SU-DHL-6 (cell line): Measurements from ENCODE around the gene USP24.
A peak's percentile ranks its signal among the peaks of the same experiment; 100 is the strongest.

Experiments used
- H2AFZ ChIP-seq: fragments of 200-600 bp; sonication (generic); 2 replicates; pipeline ENCODE4 v1.6.1; 2014; ENCODE audit warnings: low read depth, mild to moderate bottlenecking, moderate library complexity, mixed read lengths, antibody characterized with exemption, low read length; ENCODE audit not compliant: severe bottlenecking
- H3F3A ChIP-seq: fragments of 200-600 bp; shearing (Covaris generic); 2 replicates; pipeline ENCODE4 v1.6.0; 2016; ENCODE audit warnings: antibody characterized with exemption, mild to moderate bottlenecking; ENCODE audit not compliant: insufficient read depth
- H3K27ac ChIP-seq: fragments of 200-600 bp; sonication (generic); 2 replicates; pipeline ENCODE4 v1.5.1; 2016; ENCODE audit warnings: low read depth, mild to moderate bottlenecking, low read length, moderate library complexity, mixed read lengths
- H3K27me3 ChIP-seq: fragments of 200-600 bp; sonication (generic), shearing (Covaris generic); 2 replicates; pipeline ENCODE4 v1.6.0; 2014; ENCODE audit warnings: mild to moderate bottlenecking, low read length
- H3K36me3 ChIP-seq: fragments of 200-600 bp; sonication (generic); 2 replicates; pipeline ENCODE4 v1.6.1; 2014; ENCODE audit warnings: mild to moderate bottlenecking, low read length, mixed read lengths
- H3K4me2 ChIP-seq: fragments of 300-600, 200-600 bp; shearing (Covaris generic), sonication (generic); 2 replicates; pipeline ENCODE4 v1.6.0; 2014; ENCODE audit warnings: low read length, low read depth, mild to moderate bottlenecking; ENCODE audit not compliant: poor library complexity, severe bottlenecking
- H3K4me3 ChIP-seq: fragments of 200-600 bp; sonication (generic); 2 replicates; pipeline ENCODE4 v1.5.1; 2014; ENCODE audit warnings: antibody characterized with exemption, low read length, mild to moderate bottlenecking, mixed read lengths; ENCODE audit not compliant: insufficient read depth, poor library complexity, severe bottlenecking
- H3K79me2 ChIP-seq: fragments of 200-600 bp; sonication (generic); 2 replicates; pipeline ENCODE4 v1.6.1; 2014; ENCODE audit warnings: mild to moderate bottlenecking, low read length, moderate library complexity; ENCODE audit not compliant: insufficient read depth
- H3K9ac ChIP-seq: fragments of 200-600 bp; sonication (generic); 2 replicates; pipeline ENCODE4 v1.7.0; 2014; ENCODE audit warnings: mild to moderate bottlenecking, low read length
- H3K9me2 ChIP-seq: fragments of 200-600 bp; sonication (generic); replicated peaks from 2 replicates; pipeline ENCODE4 v1.6.1; 2014; ENCODE audit warnings: low read length; ENCODE audit not compliant: insufficient read depth
- H3K9me3 ChIP-seq: fragments of 200-600 bp; sonication (generic); 2 replicates; pipeline ENCODE4 v1.6.1; 2014; ENCODE audit warnings: low read length, mixed read lengths; ENCODE audit not compliant: insufficient read depth
- H4K20me1 ChIP-seq: fragments of 200-600 bp; sonication (generic); 2 replicates; pipeline ENCODE4 v1.6.1; 2014; ENCODE audit warnings: low read depth, mild to moderate bottlenecking, antibody characterized with exemption, low read length, moderate library complexity, mixed read lengths
- EZH2phosphoT487 ChIP-seq: fragments of 200-600 bp; sonication (generic), shearing (Covaris generic); conservative IDR thresholded peaks from 2 replicates; pipeline ENCODE4 v1.6.1; 2018; ENCODE audit warnings: mild to moderate bottlenecking, antibody characterized with exemption, low read length, moderate library complexity, mixed read lengths
- TF ChIP-seq, protein P1 (sequence below): fragments of 200-600 bp; sonication (generic); IDR thresholded peaks from one replicate; pipeline ENCODE4 v1.5.1; 2017; ENCODE audit warnings: antibody characterized with exemption, mild to moderate bottlenecking, low read length, moderate library complexity; ENCODE audit not compliant: insufficient read depth, poor library complexity, severe bottlenecking

The USP24 gene

DNA sequence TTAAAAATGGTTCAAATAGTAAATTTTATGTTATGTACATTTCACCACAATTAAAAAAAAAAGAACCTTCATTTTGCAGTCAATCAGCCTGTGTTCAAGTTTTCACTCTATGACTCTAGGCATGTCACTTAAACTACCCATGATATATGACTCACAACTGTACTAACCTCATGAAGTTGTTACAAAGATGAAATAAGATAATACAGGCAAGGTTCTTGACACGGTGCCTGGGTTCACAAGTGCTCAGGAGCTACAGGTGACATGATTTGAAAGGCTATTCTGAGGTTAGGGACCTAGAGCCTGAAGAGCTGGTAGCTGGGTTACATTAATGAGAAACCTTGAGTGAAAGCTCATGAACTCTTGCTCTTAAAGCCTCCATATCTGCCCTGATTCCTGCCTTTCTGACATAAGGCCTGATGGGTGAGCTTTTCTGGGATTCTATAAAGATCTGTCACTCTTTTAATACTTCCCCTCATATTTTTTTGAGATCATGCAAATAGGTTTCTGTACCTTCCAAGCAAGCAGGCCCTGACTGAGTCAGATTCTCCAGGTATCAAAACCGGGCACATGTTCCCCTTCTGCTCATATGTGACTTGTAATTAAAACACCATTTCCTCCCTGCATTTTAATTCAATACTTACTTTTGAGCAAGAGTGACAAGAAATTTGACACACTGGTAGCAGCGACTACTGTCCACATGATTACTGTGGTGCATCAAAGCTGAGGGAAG lies 141.8 kb downstream of the USP24 start:
- no peak for TF ChIP-seq EZH2phosphoT487
- TF ChIP-seq, protein P1, sequence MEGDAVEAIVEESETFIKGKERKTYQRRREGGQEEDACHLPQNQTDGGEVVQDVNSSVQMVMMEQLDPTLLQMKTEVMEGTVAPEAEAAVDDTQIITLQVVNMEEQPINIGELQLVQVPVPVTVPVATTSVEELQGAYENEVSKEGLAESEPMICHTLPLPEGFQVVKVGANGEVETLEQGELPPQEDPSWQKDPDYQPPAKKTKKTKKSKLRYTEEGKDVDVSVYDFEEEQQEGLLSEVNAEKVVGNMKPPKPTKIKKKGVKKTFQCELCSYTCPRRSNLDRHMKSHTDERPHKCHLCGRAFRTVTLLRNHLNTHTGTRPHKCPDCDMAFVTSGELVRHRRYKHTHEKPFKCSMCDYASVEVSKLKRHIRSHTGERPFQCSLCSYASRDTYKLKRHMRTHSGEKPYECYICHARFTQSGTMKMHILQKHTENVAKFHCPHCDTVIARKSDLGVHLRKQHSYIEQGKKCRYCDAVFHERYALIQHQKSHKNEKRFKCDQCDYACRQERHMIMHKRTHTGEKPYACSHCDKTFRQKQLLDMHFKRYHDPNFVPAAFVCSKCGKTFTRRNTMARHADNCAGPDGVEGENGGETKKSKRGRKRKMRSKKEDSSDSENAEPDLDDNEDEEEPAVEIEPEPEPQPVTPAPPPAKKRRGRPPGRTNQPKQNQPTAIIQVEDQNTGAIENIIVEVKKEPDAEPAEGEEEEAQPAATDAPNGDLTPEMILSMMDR, result no peak
- no peak overlapping the region for H3K9ac ChIP-seq
- no peaks in the 10 kb centered on the region for H3K9me2 ChIP-seq
- no peaks in the 10 kb centered on the region for H4K20me1 ChIP-seq
- no peak overlapping the region for H3K4me3 ChIP-seq
- no peaks in the 10 kb centered on the region for H3K27me3 ChIP-seq
- H3K27ac ChIP-seq, result no peak overlapping the region
- peaks cover 4% of the 10 kb centered on the region; the same call in 1 of the 2 replicates for H3K36me3 ChIP-seq
- no peak overlapping the region for H2AFZ ChIP-seq
- H3K4me2 ChIP-seq, result no peak overlapping the region
- no peaks in the 10 kb centered on the region for H3K79me2 ChIP-seq
- H3K9me3 ChIP-seq, result no peaks in the 10 kb centered on the region
- no peaks in the 10 kb centered on the region for H3F3A ChIP-seq

DNA sequence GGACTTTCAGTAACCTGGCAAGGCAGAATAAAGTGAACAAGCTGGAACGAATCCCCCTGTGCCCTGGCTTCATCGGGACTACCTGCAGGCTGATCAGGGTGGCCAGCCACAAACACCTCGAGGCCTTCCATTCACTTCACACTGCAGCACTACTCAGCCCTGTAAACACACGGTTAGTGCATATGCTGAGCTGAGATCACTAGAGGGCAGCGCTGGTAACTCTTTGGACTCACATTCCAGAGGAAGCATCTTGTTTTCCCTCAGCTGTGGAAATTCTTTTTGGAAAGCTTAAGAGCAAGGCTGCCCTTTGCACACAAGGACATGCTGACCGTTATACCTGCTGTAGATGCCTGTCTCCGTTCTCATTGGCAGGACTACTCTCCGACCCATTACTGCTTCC lies 143.7 kb downstream of the USP24 start:
- Histone ChIP-seq H3K36me3 (peaks cover 3% of the 10 kb centered on the region; the same call in 1 of the 2 replicates), H4K20me1 (no peaks in the 10 kb centered on the region), H2AFZ (no peak overlapping the region), H3K27me3 (no peaks in the 10 kb centered on the region), H3F3A (no peaks in the 10 kb centered on the region), H3K79me2 (no peaks in the 10 kb centered on the region), H3K9me2 (no peaks in the 10 kb centered on the region), H3K9ac (no peak overlapping the region), H3K4me3 (no peak overlapping the region), H3K27ac (no peak overlapping the region), H3K4me2 (no peak overlapping the region), H3K9me3 (no peaks in the 10 kb centered on the region)
- no peak for TF ChIP-seq EZH2phosphoT487
- TF ChIP-seq, protein P1, result peak; percentile 47

DNA sequence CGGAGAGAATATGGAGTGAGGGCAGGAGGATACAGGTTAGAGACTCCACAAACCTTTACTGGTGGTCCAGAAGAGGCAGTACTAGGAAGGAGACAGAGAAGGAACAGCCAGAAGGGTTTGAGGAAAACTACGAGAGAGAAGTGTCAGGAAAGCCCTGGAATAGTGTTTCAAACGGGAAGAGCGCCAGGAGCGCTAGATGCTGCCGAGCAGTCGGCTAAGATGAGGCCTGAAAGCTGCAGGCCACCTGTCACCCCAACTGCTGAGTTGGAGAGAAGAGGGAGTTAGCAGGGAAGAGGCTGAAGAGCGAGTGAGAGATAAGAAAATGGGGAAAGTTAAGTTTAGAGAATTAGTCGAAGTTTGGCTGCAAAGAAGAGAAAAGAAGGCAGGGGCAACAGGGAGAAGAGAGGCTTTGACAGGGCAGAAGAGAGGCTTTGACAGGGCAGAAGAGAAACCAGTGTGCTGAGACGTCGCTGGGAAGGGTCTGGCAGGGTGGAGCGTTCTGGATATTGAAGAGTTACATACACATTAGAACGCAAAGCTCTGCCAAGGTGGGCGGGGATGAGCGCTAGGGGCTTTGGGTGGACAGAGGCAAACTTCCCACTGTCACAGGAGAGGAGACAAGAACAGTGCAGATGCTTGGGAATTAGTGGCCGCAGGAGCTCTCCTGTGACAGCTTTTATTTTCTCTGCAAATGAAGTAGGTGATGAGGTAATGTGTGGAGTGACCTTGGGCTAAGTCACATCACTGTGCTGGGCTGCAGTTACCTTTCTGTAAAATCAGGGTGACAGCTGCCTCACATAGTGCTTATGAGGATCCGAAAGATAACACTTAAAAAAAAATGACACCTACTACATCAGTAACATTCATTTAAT lies 144.6 kb downstream of the USP24 start:
- Histone ChIP-seq H3K4me3 (no peak overlapping the region), H3K27me3 (no peaks in the 10 kb centered on the region), H3K79me2 (no peaks in the 10 kb centered on the region), H3F3A (no peaks in the 10 kb centered on the region), H3K36me3 (peaks cover 3% of the 10 kb centered on the region; the same call in 1 of the 2 replicates), H2AFZ (no peak overlapping the region), H3K9me2 (no peaks in the 10 kb centered on the region), H4K20me1 (no peaks in the 10 kb centered on the region), H3K4me2 (no peak overlapping the region), H3K9ac (no peak overlapping the region), H3K9me3 (no peaks in the 10 kb centered on the region), H3K27ac (no peak overlapping the region)
- TF ChIP-seq, protein P1, result no peak
- TF ChIP-seq EZH2phosphoT487, result no peak
